ENCODE data around the gene RALGAPB. TPM values are rescaled to one million over a fixed set of nuclear protein-coding genes. Genes with fewer than 3 reads are reported as not detected.

Gene RALGAPB
- polyA plus RNA-seq, 1 experiment = 30.1 TPM

DNA sequence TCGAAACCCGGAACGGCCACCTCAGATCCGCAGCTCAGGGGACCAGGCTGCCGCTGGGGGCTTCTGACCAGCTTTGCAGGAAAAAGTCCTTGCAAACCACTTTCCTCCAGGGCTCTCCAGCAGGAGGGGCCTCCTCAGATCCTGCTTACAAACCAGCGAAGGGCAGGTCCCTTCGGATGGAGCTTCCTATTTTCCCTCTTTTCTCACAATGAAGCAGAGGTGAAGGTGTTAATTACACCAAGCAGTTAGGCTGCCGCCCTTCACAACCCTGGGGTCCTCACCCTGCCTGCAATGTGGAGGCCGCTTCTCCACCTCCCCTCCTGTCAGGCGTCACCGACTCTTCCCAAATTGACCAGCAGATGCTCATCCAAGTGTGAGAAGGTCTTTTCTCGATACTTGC lies 134.7 kb downstream of the RALGAPB start:
- TF ChIP-seq, protein P1, sequence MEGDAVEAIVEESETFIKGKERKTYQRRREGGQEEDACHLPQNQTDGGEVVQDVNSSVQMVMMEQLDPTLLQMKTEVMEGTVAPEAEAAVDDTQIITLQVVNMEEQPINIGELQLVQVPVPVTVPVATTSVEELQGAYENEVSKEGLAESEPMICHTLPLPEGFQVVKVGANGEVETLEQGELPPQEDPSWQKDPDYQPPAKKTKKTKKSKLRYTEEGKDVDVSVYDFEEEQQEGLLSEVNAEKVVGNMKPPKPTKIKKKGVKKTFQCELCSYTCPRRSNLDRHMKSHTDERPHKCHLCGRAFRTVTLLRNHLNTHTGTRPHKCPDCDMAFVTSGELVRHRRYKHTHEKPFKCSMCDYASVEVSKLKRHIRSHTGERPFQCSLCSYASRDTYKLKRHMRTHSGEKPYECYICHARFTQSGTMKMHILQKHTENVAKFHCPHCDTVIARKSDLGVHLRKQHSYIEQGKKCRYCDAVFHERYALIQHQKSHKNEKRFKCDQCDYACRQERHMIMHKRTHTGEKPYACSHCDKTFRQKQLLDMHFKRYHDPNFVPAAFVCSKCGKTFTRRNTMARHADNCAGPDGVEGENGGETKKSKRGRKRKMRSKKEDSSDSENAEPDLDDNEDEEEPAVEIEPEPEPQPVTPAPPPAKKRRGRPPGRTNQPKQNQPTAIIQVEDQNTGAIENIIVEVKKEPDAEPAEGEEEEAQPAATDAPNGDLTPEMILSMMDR (IDR thresholded peaks at IDR 0.05; ENCODE audit: low read depth, low read length) = no peak
- no peak for DNase-seq (ENCODE audit: low read depth, low spot score)
- POLR2A ChIA-PET = no interaction called here
- no peak overlapping the region for H3K4me3 ChIP-seq (ENCODE audit: low read depth, low read length)
- peaks cover 25% of the 10 kb centered on the region for H3K27me3 ChIP-seq (ENCODE audit: control insufficient read depth, insufficient read depth, low read length)
- H3K27ac ChIP-seq (ENCODE audit: low read depth, low read length) = no peak overlapping the region
- CTCF ChIA-PET = no interaction called here
- H3K9me3 ChIP-seq (ENCODE audit: control insufficient read depth, insufficient read depth, low read length) = no peaks in the 10 kb centered on the region

DNA sequence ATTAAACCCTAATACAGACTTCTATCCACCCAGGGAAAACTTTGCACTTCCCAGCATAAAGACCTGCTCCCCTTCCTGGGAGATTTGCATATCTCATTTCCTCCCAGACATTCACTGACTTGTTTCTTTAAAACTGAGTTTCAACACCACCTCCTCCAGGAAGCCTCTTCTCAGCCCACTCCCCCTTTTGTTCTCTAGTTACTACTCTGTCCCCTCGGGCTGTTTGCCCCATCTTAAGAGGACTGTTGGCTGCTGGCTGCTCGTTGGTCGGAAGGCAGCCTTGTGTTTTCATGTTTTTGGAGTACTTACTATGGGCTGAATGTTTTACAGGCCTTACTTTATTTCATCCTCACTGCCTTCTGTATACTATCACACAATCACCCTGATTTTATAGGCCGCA lies 135.5 kb downstream of the RALGAPB start:
- Histone ChIP-seq H3K27me3 (ENCODE audit: control insufficient read depth, insufficient read depth, low read length) (peaks cover 22% of the 10 kb centered on the region), H3K27ac (ENCODE audit: low read depth, low read length) (no peak overlapping the region), H3K4me3 (ENCODE audit: low read depth, low read length) (no peak overlapping the region), H3K9me3 (ENCODE audit: control insufficient read depth, insufficient read depth, low read length) (no peaks in the 10 kb centered on the region)
- TF ChIP-seq, protein P1 (IDR thresholded peaks at IDR 0.05; ENCODE audit: low read depth, low read length) = no peak
- POLR2A ChIA-PET = no interaction called here
- no peak for DNase-seq (ENCODE audit: low read depth, low spot score)
- CTCF ChIA-PET = no interaction called here

DNA sequence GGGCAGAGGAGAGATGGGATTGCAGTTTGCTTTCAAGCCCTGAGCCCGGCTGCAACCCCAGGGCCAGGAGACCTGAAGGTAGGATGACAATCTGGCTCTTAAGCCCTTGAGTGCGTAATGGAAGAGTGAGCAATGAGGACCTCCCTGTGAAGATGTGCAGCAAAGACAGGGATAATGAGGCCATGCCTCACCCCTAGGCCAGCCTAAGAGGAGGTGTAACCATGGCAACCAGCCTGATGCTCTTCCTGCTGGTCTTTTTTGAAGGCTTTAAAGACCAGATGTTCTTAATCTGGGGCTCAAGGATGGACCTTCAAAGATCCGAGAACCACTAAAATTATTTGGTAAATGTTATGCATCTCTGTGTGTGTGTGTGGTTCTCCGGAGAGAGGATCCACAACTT lies 137.2 kb downstream of the RALGAPB start:
- H3K9me3 ChIP-seq (ENCODE audit: control insufficient read depth, insufficient read depth, low read length) = no peaks in the 10 kb centered on the region
- no peak overlapping the region for H3K27ac ChIP-seq (ENCODE audit: low read depth, low read length)
- ChIA-PET POLR2A (no interaction called here), CTCF (no interaction called here)
- no peak overlapping the region for H3K4me3 ChIP-seq (ENCODE audit: low read depth, low read length)
- peaks cover 23% of the 10 kb centered on the region for H3K27me3 ChIP-seq (ENCODE audit: control insufficient read depth, insufficient read depth, low read length)
- no peak for DNase-seq (ENCODE audit: low read depth, low spot score)
- TF ChIP-seq, protein P1 (IDR thresholded peaks at IDR 0.05; ENCODE audit: low read depth, low read length) = no peak

DNA sequence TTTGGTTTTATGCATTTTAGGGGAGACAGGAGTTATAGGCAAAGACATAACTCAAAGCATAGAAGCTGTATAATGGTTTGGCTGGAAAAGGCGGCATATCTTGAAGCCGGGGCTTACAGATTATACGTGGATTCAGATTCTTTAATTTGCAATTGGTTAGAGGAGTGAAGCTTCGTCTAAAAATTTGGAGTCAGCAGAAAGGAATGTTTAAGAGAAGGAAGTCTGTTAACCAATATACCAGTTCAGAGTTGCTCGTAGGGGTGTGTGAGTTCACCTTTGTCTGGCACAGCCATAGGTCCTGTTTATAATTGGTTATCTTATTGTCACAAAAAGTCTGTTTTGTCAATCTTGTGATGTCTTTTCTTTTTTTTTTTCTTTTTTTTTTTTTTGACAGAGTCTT lies 137.9 kb downstream of the RALGAPB start:
- Histone ChIP-seq H3K4me3 (ENCODE audit: low read depth, low read length) (no peak overlapping the region), H3K27me3 (ENCODE audit: control insufficient read depth, insufficient read depth, low read length) (peaks cover 26% of the 10 kb centered on the region), H3K27ac (ENCODE audit: low read depth, low read length) (no peak overlapping the region), H3K9me3 (ENCODE audit: control insufficient read depth, insufficient read depth, low read length) (no peaks in the 10 kb centered on the region; the same call in 1 of the 2 replicates)
- POLR2A ChIA-PET = no interaction called here
- DNase-seq (ENCODE audit: low read depth, low spot score) = no peak
- CTCF ChIA-PET = no interaction called here
- TF ChIP-seq, protein P1 (IDR thresholded peaks at IDR 0.05; ENCODE audit: low read depth, low read length) = no peak

DNA sequence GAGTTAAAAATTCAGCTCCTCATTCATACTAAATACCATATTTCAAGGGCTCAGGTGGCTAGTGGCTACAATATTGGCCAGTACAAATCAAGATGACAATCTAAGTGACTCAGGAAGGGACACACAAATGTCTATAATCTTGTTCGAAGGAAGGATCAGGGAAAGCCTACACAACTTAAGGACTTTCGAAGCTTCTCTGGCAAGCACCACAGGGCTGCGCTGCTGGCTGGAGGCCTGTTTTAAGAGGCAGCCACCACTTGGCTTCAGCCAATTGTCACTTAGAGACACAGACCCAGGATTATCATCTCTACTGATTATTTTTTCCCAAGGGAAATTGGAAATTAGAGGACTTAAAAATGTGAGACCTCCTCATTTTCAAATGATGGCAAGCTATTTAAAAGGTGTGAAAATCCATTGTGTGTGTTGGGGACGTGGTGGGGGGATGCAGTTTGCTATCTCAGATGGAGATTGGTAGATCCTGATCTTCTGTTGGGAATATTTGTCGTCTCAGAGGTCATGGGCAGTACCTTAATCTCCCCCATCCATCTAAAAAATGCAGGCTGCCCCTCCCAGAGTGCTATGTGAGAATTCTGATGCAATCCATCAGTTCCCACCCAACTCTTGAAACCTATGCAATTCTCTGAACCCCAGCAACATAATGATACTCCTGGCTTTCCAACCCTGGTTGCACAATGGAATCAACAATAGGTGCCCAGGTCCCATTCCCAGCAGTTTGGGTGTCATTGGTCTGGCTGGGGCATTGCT lies 140.3 kb downstream of the RALGAPB start:
- POLR2A ChIA-PET = no interaction called here
- DNase-seq (ENCODE audit: low read depth, low spot score) = no peak

More for the DNA sequence above, 140.3 kb downstream of the RALGAPB start:
- TF ChIP-seq, protein P1 (IDR thresholded peaks at IDR 0.05; ENCODE audit: low read depth, low read length) = no peak
- Histone ChIP-seq H3K9me3 (ENCODE audit: control insufficient read depth, insufficient read depth, low read length) (no peaks in the 10 kb centered on the region; the same call in 1 of the 2 replicates), H3K27me3 (ENCODE audit: control insufficient read depth, insufficient read depth, low read length) (peaks cover 22% of the 10 kb centered on the region), H3K4me3 (ENCODE audit: low read depth, low read length) (no peak overlapping the region), H3K27ac (ENCODE audit: low read depth, low read length) (no peak overlapping the region)
- CTCF ChIA-PET = interaction anchor here (1.2 kb wide), 1 partner anchor 20 kb away, joined by 3 read pairs; no protein-coding TSS in a partner anchor
